22Rv1 (cell line): ENCODE data around the gene TEX53.

Experiments used
- CTCF ChIP-seq: fragments of 450-650 bp; IDR thresholded peaks from 2 replicates; pipeline ENCODE4 v1.5.1; 2017; ENCODE audit warnings: mild to moderate bottlenecking
- ZFX ChIP-seq: fragments of 450-650 bp; IDR thresholded peaks from 2 replicates; pipeline ENCODE4 v1.6.1; 2017; ENCODE audit warnings: antibody characterized with exemption, borderline replicate concordance

- TF ChIP-seq CTCF (no peak), ZFX (no peak)
Measured at GRCh38 chr9:114697951-114698351, 40.3 kb upstream of the TEX53 start.
